H7 (cell line): ENCODE data around the gene BCKDHB. TPM values are rescaled to one million over a fixed set of nuclear protein-coding genes. Genes with fewer than 3 reads are reported as not detected.

Source experiments
- DNase-seq: peaks from one replicate; pipeline ENCODE4 v3.0.0; 2012
- H3K27me3 ChIP-seq: 2 replicates; pipeline ENCODE4 v1.6.0; 2011; ENCODE audit warnings: mild to moderate bottlenecking, low read length; ENCODE audit not compliant: control insufficient read depth, insufficient read depth
- H3K36me3 ChIP-seq: replicated peaks from 2 replicates; pipeline ENCODE4 v1.5.1; 2011; ENCODE audit warnings: low read length; ENCODE audit not compliant: control insufficient read depth, insufficient read depth
- H3K4me3 ChIP-seq: 2 replicates; pipeline ENCODE4 v1.5.1; 2011; ENCODE audit warnings: low read depth, mild to moderate bottlenecking, control low read depth, low read length, moderate library complexity; ENCODE audit not compliant: insufficient read depth
- total RNA-seq: library from RNA; depleted of rRNA; stranded (reverse); fragments of >200 nt; shearing (Covaris generic); gene quantifications from 2 replicates; pipeline ENCODE4 v1.2.3, GENCODE V29; 2014; rRNA removed

BCKDHB gene
- total RNA-seq, 1 experiment from 2014 or later, result 17.4 TPM

DNA sequence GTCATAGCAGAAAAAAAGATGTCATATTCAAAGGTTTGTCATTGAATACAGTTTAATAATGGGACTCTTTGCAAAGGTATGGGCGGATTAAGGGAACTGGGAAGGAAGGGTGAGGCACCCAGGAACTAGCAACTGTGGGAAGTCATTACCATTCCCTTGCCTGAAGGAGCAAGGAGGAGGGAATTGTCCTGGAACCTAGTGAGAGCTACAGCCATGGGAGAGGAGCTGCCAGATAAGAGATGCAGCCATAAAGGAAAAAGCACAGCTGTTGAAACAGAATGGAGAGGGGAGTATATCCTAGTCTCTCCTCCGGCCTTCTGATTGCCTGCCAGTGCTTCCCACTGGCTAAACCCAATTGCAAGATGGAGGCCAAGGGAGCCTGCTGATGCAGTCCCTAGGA is 250.6 kb downstream of the BCKDHB start:
- DNase-seq, result no peak
- H3K36me3 ChIP-seq, result no peaks in the 10 kb centered on the region
- H3K27me3 ChIP-seq, result no peaks in the 10 kb centered on the region
- H3K4me3 ChIP-seq, result no peak overlapping the region

DNA sequence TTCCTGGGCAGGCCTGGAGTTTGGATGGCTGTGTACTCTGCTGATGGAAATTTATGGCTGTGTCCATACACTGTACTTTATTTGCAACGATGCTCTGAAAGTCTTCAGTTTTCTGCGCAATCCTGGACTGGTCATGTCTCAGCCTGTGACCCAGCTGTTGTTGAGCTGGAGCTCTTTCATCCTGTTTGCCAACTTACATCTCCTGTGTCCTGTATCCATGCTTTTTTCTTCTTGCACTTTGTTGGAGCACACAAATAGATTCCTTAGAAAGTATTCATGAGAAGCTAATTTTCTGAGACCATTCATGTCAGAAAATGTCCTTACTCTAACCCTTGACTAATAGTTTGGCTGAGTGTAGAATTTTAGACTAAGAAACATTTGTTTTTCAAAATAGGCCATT is 251.2 kb downstream of the BCKDHB start:
- no peak for DNase-seq
- Histone ChIP-seq H3K36me3 (no peaks in the 10 kb centered on the region), H3K27me3 (no peaks in the 10 kb centered on the region), H3K4me3 (no peak overlapping the region)

DNA sequence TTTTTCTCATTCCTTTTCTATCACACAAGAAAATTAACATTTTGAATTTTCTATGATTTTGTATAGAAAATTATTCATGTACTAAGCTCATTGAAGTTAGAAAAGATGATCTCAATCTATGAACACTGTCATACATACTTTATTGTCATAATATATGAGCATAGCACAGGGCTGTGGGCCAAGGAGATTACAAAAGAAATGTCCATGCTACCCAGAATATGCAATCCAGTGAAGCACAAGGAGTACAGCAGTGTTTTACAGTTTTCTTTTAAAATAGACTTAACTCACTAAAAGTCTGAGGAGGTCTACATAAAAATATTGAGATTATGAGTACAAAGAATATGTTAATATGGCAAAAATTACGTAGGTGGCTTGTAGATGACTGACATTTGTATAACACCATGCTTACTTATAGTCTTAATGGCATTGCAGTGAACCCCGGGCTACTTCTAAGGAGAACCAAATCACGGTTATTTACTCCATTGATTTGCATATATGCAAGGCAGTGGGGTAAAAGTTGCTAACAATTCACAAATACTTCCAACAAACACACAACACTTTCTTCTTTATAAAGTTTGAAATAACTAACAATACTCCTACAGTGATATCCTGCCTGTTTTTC is 257.1 kb downstream of the BCKDHB start:
- DNase-seq, result no peak
- Histone ChIP-seq H3K27me3 (no peaks in the 10 kb centered on the region), H3K36me3 (no peaks in the 10 kb centered on the region), H3K4me3 (no peak overlapping the region)

DNA sequence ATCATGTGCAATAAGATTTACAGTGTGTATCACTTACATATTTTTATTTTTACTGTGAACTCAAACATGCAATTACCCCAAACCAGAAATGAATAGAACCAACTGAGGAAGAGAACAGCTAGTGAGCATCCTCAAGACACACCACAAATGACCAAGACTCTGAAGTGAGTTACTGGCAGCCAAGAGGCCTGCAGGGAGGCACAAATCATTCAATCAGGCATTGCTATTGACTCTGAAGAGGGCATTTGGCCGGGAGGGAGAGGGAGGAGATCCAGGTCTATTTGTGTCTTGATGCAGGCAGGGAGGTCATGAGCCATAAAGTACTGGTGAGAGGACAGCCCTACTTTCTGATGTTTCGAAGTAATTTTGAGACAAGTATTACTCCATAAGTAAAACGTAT is 257.7 kb downstream of the BCKDHB start:
- Histone ChIP-seq H3K4me3 (no peak overlapping the region), H3K36me3 (no peaks in the 10 kb centered on the region), H3K27me3 (no peaks in the 10 kb centered on the region)
- no peak for DNase-seq

DNA sequence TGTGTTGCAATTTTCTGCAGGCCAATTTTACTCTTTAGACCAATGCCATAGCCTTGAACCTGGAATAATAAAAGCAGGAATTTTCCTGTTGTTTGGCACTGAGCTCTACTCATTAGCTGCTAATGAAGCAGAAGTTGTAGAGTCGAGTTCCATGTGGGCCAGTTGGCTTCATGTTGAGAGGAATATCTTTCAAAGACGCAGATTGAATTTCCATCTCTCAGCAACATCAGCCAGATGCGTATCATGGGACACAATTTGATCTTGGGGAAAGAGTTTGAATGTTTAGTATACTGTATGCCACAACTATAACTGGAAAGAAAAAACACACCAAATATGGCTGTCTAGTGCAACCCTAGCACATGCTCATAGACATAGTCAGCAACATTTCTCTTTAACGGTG is 259.6 kb downstream of the BCKDHB start:
- Histone ChIP-seq H3K36me3 (no peaks in the 10 kb centered on the region), H3K27me3 (no peaks in the 10 kb centered on the region), H3K4me3 (no peak overlapping the region)
- DNase-seq, result no peak

DNA sequence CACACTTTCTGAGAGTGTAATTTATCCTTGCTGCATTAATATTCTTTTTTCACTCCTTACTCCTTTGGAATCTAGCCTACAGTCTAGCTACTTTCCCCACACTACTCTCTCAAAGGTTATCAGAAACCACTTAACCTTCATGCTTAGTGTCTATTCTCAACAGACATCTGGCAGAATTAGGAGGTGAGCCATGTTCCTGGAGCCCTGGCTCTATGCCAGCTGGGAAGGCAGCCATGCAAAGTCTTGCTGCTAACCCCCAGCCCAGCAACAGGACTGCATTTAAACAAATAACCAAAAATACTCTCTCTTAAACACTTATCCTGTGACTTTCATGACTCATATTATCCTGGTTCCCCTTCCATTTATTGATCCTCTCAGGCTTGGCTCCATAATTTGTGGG is 260.2 kb downstream of the BCKDHB start:
- DNase-seq, result no peak
- no peak overlapping the region for H3K4me3 ChIP-seq

DNA sequence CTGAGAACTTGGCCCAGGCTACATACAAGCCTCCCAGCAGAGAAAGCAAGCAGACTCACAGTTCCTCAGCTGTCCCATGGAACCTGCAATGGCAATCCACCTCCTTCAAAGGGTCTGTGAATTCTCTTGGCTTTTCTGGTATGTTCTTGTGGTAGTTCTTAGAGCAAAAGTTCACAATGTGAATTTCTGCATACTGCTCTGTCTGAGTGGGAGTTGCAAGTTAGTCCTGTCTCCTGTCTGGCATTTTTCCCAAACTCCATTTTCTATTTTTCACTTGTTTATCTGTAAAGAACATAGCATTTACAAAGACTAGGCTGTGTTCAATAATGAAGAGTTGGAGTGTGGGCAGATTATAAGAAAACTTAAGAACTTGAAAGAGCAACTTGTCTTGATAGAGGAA is 269.9 kb downstream of the BCKDHB start:
- Histone ChIP-seq H3K27me3 (no peaks in the 10 kb centered on the region), H3K4me3 (no peak overlapping the region), H3K36me3 (no peaks in the 10 kb centered on the region)
- DNase-seq, result no peak

More for the DNA sequence above, 260.2 kb downstream of the BCKDHB start:
- Histone ChIP-seq H3K36me3 (no peaks in the 10 kb centered on the region), H3K27me3 (no peaks in the 10 kb centered on the region)

DNA sequence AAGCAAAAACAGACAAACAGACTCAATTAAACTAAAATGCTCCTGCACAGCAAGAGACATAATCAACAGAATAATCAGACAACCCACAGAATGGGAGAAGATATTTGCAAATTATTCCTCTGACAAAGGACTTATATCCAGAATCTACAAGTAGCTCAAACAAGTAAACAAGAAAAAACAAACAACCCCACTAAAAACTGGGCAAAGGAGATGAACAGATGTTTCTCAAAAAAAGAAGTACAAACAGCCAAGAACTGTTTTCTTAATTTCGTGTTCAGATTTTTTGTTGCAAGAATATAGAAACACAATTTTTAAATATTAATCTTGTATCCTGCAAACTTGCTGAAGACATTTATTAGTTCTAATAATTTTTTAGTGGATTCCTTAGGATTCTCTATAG is 274.1 kb downstream of the BCKDHB start:
- Histone ChIP-seq H3K27me3 (no peaks in the 10 kb centered on the region), H3K36me3 (no peaks in the 10 kb centered on the region), H3K4me3 (no peak overlapping the region)
- no peak for DNase-seq

DNA sequence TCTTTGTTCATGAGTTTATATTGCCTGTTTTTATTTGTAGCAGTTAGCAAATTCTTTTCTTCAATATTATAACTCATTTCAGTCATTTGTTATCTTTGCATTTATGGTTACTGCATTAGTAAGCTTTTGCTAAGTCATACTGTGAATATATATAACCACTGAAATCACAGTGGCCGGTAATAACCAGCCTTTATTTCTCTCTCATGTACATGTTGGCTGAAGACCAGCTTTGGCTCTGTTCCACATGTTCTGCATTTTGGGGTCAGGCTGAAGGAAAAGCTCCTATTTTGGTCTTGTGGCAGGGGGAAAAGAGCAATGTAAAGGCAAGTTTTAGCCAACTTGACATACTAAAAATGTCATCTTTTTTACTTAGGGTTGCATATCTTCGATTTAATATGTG is 276.3 kb downstream of the BCKDHB start:
- no peaks in the 10 kb centered on the region for H3K36me3 ChIP-seq
- no peak for DNase-seq

DNA sequence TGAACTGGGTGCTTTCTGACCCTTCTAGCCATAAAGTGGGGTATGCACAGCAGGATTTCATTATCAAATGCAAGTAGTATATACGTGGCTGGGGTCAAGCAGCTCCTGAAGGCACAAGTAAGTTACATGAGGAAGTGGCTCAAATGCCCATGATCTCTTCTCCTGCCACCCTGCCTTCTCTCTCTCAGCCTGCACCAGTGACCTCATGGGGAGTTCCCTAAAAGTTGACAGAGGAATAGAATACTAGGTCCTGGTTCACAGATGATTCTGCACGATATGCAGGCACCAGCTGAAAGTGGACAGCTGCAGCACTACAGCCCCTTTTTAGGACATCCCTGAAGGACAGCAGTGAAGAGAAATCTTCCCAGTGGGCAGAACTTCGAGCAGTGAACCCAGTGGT is 282.0 kb downstream of the BCKDHB start:
- H3K27me3 ChIP-seq, result no peaks in the 10 kb centered on the region
- no peak for DNase-seq

More for the DNA sequence above, 276.3 kb downstream of the BCKDHB start:
- Histone ChIP-seq H3K4me3 (no peak overlapping the region), H3K27me3 (no peaks in the 10 kb centered on the region)

More for the DNA sequence above, 282.0 kb downstream of the BCKDHB start:
- Histone ChIP-seq H3K4me3 (no peak overlapping the region), H3K36me3 (no peaks in the 10 kb centered on the region)

Other genes with a start within 250 kb of the BCKDHB start
- gene ELOVL4, start 159.1 kb upstream of the BCKDHB start, total RNA-seq, result 4.8 and 5.1 TPM in 2 replicates
- 69.0 and 97.9 TPM in 2 replicates for gene TTK, start 102.0 kb upstream of the BCKDHB start, total RNA-seq